Bronchial epithelial cell (primary cell): ENCODE results near the gene COL23A1. TPM values are rescaled to one million over a fixed set of nuclear protein-coding genes. Genes with fewer than 3 reads are reported as not detected.

Source experiments
- DNase-seq: peaks from one replicate; pipeline ENCODE4 v3.0.0-alpha.2; 2010; ENCODE audit warnings: low read depth
- FAIRE-seq: peaks from 2 replicates; lab custom pipeline; 2011; peaks lifted over from hg19 to GRCh38; lab: Jason Lieb, UNC
- H3K27me3 ChIP-seq: 2 replicates; pipeline ENCODE4 v1.5.1; 2011; ENCODE audit warnings: low read length; ENCODE audit not compliant: control insufficient read depth, insufficient read depth
- H3K36me3 ChIP-seq: 2 replicates; pipeline ENCODE4 v1.5.1; 2011; ENCODE audit warnings: low read length; ENCODE audit not compliant: control insufficient read depth, insufficient read depth
- H3K4me3 ChIP-seq: 2 replicates; pipeline ENCODE4 v1.5.1; 2011; ENCODE audit warnings: mild to moderate bottlenecking, low read depth, low read length, control low read depth
- total RNA-seq: library from RNA; depleted of rRNA; stranded (reverse); fragments of >200 nt; gene quantifications from 2 replicates; pipeline ENCODE4 v1.2.1, GENCODE V29; 2014
- TF ChIP-seq, protein P1 (sequence below): IDR thresholded peaks from 2 replicates; pipeline ENCODE4 v1.5.1; 2011; ENCODE audit warnings: mild to moderate bottlenecking, moderate library complexity, low read length, control low read depth, inconsistent platforms; ENCODE audit not compliant: insufficient read depth, severe bottlenecking

COL23A1 gene
- total RNA-seq, 1 donor from 2014 or later = 0.26 TPM

GRCh38 chr5:178388386-178389025 lies 201.7 kb downstream of the COL23A1 start:
- DNase-seq (peak; percentile 2), FAIRE-seq (no peak)
- peaks cover 5% of the 10 kb centered on the region for H3K27me3 ChIP-seq
- no peaks in the 10 kb centered on the region for H3K36me3 ChIP-seq
- TF ChIP-seq, protein P1, sequence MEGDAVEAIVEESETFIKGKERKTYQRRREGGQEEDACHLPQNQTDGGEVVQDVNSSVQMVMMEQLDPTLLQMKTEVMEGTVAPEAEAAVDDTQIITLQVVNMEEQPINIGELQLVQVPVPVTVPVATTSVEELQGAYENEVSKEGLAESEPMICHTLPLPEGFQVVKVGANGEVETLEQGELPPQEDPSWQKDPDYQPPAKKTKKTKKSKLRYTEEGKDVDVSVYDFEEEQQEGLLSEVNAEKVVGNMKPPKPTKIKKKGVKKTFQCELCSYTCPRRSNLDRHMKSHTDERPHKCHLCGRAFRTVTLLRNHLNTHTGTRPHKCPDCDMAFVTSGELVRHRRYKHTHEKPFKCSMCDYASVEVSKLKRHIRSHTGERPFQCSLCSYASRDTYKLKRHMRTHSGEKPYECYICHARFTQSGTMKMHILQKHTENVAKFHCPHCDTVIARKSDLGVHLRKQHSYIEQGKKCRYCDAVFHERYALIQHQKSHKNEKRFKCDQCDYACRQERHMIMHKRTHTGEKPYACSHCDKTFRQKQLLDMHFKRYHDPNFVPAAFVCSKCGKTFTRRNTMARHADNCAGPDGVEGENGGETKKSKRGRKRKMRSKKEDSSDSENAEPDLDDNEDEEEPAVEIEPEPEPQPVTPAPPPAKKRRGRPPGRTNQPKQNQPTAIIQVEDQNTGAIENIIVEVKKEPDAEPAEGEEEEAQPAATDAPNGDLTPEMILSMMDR = no peak
- H3K4me3 ChIP-seq = no peak overlapping the region

GRCh38 chr5:178387856-178388190 lies 202.4 kb downstream of the COL23A1 start:
- peaks cover 5% of the 10 kb centered on the region for H3K27me3 ChIP-seq
- no peak overlapping the region for H3K4me3 ChIP-seq
- no peak for DNase-seq
- H3K36me3 ChIP-seq = no peaks in the 10 kb centered on the region
- TF ChIP-seq, protein P1 = no peak
- no peak for FAIRE-seq

- FAIRE-seq = no peak
- Histone ChIP-seq H3K4me3 (no peak overlapping the region), H3K27me3 (peaks cover 5% of the 10 kb centered on the region), H3K36me3 (no peaks in the 10 kb centered on the region)
- TF ChIP-seq, protein P1 = no peak
- no peak for DNase-seq
These were observed 202.9 kb downstream of the COL23A1 start for GRCh38 chr5:178387061-178387855.

DNA sequence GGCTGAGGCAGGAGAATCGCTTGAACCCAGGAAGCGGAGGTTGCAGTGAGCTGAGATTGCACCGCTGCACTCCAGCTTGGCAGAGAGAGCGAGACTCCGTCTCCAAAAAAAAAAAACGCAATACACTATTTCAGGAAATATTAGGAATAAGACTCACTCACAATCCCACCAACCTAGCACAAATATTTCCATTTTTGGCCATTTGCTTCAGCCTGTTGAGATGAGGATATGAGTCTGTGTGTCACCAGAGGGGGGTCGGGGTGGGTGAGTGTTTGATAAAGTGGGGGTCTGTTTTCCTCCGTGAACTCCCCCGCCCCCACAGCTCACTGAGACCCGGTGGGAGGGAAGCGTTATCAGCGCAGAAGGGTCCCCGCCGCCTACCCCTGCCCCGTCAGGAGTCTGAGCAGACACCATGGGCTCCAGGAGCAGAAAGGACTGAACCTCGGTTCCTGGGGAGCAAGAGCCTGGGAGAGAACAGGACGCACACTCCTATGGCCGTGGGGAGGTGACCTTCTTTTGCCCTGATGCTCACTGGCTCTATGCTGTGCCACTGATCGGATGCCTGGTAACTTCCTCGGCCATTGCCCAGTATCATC lies 203.8 kb downstream of the COL23A1 start:
- DNase-seq (no peak), FAIRE-seq (no peak)
- Histone ChIP-seq H3K36me3 (no peaks in the 10 kb centered on the region), H3K27me3 (peaks cover 5% of the 10 kb centered on the region), H3K4me3 (no peak overlapping the region)
- TF ChIP-seq, protein P1 = no peak

DNA sequence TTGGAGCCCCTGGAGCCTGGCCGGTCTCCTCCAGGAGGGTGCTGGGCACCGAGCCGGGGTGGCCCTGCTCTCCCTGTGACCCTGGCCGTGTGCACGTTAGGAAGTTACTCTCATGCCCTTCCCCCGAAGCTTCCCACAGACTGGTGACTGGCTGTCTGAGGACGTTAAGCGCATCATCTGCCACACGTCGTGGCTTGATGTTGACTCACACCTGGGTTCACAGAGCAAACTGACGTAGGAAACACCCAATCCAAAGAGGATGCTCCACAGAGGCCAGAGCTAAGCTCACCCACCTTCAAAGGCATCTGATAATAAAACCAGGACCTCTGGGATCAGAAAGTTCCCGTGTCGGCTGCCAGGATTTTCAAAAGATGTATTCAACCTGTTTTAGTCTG lies 204.7 kb downstream of the COL23A1 start:
- FAIRE-seq = no peak
- Histone ChIP-seq H3K27me3 (peaks cover 5% of the 10 kb centered on the region), H3K4me3 (no peak overlapping the region), H3K36me3 (no peaks in the 10 kb centered on the region)
- TF ChIP-seq, protein P1 = no peak
- DNase-seq = peak; percentile 93
